Left colon (tissue), 2 donors: ENCODE results near the gene KCNC1. TPM values are rescaled to one million over a fixed set of nuclear protein-coding genes. Genes with fewer than 3 reads are reported as not detected.
A peak's percentile ranks its signal among the peaks of the same experiment; 100 is the strongest.

Experiments
- ATAC-seq: fragments of 200-7000 bp; cut with Tn5 transposase; one replicate; pipeline ENCODE4 v1.9.1; 2020; ENCODE audit warnings: mild to moderate bottlenecking, moderate library complexity
- DNase-seq, 2 donors: peaks; one replicate each; pipeline ENCODE4 v3.0.0-alpha.2; 2020
- intact Hi-C, 2 donors: fragments of 100-400 bp; cut with DNase I in 1 of 2; cut with micrococcal nuclease in 1 of 2; formaldehyde crosslinking; loops; one replicate each; pipeline versions ENCODE4 v1.11.2 to v1.14.0; 2022; cut with DNase I, micrococcal nuclease
- long read RNA-seq: library from polyadenylated mRNA; unstranded; transcript quantifications from one replicate; pipeline ENCODE4 v2.0.0, GENCODE V29; 2021
- total RNA-seq, 2 donors: library from RNA; stranded (reverse); fragmentation: NEBNext Ultra II Directional; extraction: Animal tissue kit (Norgen Biotek cat#: 25700); gene quantifications; one replicate each; pipeline ENCODE4 v1.2.1, GENCODE V29; 2021
- donor health status: DM: no; HTN: no; CAD: no.
- donor health status: DM: yes; HTN: yes; CAD: no.

KCNC1 gene
- total RNA-seq: under 1 TPM; 0.37 to 0.50 TPM
- long read RNA-seq, partial matches to known transcripts: 0 of 4 reads
- long read RNA-seq, other reads (novel, unspliced or antisense): 4 of 4 reads

DNA sequence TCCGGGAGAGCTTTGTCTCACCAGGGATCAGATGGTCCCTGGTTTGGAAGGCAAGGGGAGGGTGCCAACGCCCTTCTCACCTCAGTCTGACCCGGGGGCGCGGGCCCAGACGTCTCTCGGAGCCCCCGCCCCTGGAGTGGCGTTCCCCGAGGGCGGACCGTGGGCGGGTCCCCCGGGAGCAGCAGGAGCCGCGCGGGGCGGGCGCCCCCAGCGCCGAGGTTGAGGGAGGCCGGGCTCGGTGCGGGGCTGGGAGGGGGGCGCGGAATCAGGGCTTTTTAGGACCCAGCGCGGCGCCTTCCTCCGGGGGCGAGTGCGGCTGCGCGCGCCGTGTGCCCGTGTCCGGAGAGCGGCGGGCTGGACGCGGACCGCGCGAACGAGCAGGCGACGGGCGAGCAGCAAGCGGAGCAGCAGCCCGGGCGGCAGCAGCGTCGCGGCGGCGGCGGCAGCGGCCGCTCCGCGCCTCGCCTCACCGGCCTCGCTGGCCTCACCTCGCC lies at the start of gene KCNC1:
Gene KCNC1 (plus strand): TSS at position 364 of the 494 bp plus-strand sequence. CDS start 1,222 bp downstream, outside the sequence.
- intact Hi-C loops: loop anchor here in 1 of 2 donors (10.0 kb wide), 1 partner anchor 250 kb away; no protein-coding TSS in a partner anchor
- ATAC-seq (peak; percentile 44), DNase-seq (peak in 1 of 2 donors; percentile 12)

DNA sequence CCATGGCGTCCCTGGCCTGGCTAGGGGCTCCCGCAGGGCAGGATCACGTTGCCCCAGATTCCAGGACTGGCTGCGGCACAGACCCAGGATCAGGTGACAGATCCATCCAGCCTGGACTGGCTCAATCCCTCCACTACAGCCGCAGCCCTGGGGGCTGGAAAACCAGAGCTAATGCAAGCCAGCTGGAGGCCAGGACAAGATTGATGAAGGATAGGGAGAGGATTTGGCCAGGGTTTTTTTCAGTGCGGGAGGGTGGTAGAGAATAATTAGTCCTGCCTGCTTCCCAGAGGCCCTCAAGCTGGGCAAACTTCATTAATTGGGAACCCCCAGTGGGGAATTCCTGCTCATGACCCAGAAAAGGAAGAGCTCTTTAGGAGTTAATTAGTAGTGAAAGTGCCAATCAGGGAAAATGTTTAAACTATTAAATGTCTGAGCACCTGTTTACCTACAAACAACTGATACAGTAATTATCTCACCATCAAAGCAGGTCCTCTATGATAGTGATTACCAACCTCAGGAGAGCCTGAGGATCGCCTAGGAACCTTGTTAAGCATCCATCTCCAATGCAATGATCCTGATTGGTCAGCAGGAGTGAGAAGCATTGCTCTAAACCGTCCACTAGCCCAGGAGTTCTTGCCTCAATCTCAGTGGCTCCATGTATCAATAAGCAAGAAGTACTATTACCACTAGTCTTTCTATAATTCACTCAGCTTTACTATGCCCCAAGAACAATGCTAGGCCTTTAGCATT lies 48.2 kb upstream of the KCNC1 start:
- ATAC-seq: no peak
- intact Hi-C loops: no loop called here
- DNase-seq: no peak

DNA sequence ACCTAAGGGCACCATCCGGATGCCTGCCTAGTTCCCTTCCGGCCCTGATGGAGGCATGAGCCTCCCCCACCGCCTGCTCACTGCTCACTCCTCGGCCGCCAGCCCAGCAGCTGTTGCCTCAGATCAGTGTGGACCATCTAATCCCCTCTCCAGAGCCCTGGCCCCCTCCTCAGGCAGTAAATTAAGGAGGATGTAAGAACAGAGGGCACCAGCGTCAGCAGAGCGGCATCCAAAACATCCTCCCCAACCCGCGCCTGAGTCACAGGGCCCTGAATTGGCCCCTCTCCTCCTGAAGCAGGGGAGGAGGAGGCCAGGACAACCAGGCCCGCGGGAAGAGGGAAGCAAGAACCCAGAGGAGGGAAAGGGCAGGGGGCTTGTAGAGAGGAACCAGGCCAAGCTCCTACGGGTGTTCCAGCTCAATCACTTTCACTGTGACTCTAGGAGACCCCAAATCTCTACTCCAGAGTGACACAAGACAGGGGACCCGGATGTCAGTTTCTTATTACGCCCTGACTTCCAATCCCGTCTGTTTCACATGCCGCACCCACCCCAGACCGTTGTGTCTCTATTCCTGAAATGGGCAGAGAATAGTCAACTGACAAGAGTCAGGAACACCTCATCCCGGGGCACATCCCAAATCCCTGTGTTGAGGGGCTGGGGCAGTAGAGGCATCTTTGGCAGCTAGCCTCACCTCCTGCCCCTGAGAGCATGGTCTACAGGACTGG lies 46.5 kb upstream of the KCNC1 start:
- intact Hi-C loops: no loop called here
- no peak for ATAC-seq
- no peak for DNase-seq

DNA sequence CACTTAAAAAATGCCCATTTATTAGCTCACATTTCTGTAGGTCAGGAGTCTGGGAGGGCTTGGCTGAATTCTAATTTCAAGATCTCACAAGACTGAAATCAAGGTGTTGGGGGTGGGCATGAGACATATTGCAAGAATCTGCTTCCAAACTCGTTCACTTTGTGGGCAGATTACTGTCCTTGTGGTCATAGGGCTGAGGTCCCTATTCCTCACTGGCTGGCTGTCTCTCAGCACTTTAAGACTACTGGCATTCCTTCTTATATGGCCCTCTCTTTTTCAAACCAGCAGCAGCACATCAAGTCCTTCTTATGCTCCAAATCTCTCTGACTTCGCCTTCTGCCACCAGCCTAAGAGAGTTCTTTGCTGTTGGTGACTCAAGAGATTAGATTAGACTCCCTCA lies 43.0 kb upstream of the KCNC1 start:
- ATAC-seq (no peak), DNase-seq (no peak)
- intact Hi-C loops: no loop called here

DNA sequence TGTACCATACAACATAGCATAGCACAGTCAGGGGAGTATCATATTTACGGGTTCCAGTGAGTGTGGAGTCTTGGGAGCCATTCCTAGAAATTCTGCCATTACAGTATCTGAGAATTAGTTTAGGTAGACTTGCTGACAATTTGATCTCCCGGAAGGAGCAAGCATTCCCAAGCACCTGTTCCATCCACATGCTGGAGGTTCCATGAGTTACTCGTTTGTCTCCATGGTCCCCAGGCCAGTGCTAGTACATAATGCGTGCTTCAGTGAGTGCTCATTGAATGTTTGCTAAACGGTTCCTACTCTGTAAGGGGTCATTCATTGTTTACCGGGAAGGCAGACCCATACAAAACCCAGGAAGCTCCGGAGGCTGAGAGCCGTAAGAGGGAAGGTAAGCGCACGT lies 42.6 kb upstream of the KCNC1 start:
- intact Hi-C loops: no loop called here
- DNase-seq (no peak), ATAC-seq (no peak)

DNA sequence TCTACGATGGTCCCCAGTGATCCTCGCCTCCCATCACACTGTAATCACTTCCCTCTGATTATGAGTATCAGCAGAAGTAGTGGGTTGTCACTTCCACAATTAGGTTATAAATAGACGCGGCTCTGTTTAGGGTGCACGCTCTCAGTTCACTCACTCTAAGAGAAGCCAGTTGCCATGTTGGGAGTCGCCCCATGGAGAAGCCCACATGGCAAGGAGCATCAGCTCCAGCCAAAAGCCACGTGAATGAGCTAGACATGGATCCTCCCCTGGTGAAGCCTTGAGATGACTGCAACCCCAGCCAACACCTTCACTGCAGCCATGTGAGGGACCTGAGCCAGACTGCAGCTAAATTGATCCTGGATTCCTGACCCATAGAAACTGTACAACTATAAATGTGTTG lies 41.6 kb upstream of the KCNC1 start:
- DNase-seq: no peak
- ATAC-seq: no peak
- intact Hi-C loops: no loop called here

DNA sequence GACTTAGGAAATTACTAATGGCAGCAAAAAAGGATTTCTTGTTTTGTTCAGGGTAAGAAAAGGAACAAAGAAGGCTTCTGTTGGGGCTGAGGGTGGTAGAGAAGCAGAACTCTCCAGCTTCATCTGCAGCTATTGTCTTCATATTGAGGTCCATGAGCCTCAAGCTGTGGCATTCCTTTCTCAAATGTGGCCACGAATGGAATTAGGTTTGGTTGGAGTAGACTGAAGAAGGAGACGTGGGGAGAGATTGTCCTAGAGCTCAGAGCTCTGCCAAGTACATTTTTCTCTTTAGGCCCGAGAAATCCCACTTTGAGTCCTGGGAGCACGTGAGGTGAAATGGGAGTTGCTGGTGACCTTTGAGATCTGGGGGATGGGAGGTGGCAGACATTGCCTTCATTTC lies 41.0 kb upstream of the KCNC1 start:
- intact Hi-C loops: no loop called here
- DNase-seq (no peak), ATAC-seq (no peak)

DNA sequence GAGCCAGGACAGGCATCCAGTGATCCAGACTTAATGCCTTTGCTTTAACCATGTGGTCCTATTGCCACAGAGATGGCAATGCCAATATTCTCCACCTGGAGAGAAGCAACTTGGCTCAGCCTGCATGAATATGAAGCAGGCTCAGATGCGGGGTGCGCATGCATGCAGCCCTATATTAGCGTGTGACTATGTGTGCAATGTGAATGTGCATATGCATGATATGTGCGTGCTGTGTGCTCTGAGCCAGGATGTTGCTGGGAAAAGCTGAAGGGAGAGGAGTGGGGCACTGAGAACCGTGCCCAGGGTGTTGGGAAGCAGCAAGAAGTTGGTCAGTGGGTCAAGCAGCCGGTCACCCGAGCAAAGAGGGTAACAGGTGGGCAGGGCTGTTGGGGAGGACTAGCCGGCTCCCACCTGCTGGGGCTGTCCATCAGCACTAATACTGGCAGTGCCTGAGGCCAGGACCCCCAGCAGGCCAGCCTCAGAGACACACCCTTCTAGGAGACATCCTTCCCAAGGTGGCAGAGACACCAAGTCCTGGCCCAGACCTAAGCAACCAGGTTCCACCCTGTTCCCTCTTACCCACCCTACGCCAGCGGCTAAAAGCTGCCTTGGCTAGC lies 40.0 kb upstream of the KCNC1 start:
- DNase-seq: no peak
- no peak for ATAC-seq
- intact Hi-C loops: no loop called here

DNA sequence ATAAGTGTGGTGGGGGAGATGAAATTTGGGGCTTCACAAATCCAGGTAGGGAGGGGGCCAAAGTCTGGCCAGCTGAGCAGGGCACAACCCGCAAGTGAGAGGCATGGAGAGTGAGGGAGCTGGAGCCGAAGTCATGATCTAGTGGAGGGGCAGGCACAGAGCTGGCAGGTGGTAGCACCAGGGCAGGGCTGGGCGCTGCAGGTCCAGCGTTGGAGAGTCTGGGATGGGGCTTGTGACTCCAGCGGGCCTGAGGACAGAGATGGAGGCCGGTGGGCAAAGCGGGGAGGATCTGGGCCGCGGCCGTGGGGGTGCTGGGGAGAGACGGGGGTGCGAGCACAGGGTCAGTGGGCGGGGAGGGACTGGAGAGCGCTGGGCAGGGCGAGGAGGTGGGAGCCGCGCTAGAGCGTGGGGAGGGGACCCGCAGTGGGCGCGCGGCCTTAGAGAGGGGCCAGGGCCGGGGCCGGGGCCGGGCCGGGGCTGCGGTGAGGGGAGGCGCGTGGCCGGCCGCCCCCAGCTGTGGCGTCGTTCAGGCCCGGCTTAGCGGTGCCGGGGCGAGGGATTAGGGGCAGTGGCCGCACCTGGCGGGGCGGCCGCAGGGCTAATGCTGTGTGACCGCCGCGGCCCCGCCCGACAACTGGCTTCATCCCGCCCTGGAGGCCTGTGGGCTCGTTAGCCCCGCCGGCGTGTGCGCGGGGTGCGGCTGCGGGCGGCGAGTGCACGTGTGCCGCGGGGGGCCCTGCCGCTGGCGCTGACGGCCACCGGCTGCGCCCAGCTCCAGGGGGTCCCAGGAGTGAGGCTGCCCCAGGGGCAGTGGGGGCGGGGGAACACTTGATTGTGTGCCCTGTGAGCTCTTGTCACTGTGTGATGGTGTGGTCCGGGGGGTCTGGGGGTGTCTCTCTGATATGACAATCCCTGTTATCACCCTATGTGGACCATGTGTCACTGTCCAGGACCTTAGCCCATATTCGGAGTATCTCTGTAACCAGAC lies 38.8 kb upstream of the KCNC1 start:
- no peak for DNase-seq
- no peak for ATAC-seq
- intact Hi-C loops: no loop called here

DNA sequence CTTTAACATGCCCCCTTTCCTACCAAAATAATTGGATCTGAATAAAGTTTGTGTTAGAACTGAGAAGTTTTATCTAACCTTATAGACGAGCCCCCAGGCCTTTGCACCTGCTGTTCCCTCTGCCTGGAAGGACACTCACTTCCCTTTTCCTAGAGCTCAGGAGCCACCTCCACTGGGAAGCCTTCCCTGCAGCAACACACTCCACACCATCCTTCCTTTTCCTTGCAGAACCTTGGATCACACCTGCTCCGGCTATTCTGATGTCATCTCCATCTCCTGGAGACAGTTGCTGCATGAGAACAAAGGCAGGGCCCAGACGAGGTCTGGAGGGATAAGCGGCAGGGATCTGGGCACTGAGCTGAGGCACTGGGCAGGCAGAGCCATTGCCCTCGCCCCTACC lies 37.8 kb upstream of the KCNC1 start:
- DNase-seq (no peak), ATAC-seq (no peak)
- intact Hi-C loops: no loop called here

DNA sequence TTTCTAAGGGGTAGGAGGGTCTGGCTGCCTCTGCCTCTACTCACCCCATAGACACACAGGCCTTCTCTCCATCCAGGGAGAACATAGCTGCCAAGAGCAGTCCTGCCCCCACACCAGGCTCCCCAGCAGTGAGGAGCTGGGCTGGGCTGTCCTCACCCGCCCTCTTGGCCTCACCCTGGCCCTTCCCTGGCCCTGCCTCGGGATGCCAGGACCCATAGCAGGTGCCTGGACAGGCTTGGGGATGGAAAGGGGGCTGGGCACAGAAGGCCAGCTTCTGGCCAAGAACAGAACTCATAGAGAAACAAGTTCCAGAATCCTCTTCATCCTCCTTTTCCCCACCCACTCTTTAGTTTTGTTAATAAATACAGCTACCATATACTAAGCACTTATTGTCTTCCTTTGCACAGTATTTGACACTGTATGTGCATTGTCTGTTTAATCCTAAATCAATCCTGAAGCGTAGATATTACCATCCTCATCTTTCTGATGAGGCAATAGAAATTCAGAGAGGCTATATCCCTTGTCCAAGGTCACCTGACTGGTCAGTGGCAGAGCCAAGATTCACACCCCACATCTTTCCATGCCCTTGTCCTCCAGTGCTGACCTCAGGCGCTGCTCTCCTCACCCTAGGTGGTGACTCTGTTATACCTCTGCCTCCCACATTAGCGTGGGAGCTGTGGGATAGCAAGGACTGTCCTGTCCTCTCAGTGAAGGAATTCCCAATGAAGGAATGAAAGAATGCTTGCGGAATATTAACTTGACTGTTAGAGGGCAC lies 37.2 kb upstream of the KCNC1 start:
- intact Hi-C loops: no loop called here
- DNase-seq (no peak), ATAC-seq (no peak)

DNA sequence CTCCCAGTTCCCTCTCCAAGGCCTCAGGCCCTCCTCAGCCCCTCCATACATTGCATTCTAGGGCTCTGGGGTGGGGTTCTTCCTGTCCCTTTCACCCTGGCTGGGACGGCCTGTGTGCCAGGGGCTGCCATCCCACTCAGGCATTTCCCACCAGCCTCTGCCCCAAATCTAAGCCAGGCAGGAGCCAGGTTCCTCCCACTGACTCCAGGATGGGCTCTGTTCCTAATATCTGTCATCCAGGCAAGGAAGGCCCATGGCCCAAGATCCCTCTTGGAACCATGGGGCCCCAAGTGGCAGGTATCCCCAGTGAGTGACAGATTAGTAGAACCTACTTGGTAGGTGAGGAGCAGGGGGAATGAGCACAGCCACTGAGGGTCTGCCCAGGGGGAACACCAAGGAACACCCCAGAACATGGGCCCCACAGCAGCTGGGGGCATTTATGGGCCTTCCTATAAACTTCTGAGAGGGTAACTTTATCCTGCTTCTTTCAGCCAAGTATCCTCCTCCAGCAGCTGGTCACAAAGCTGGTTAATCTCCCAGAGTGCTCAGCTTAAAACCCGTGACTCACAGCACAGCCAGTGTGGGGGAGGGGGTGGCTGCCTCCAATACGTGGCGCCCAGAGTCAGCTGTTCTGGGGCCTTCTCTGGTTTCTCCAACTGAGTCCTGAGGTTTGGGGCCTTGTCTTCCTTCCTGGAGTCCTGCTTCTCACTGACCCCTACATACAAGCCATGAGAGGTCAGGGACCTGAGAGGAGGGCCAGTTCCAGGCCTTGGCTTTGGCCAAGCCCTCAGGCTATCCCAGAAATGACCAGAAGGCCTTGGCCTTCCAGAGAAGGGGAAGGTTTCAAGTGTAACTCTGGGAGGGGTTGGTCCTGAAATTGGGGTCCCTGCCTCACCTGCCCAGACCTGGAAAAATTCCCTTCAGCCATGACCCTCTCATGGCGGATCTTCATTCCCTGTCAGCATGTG lies 35.1 kb upstream of the KCNC1 start:
- no peak for DNase-seq
- intact Hi-C loops: no loop called here

DNA sequence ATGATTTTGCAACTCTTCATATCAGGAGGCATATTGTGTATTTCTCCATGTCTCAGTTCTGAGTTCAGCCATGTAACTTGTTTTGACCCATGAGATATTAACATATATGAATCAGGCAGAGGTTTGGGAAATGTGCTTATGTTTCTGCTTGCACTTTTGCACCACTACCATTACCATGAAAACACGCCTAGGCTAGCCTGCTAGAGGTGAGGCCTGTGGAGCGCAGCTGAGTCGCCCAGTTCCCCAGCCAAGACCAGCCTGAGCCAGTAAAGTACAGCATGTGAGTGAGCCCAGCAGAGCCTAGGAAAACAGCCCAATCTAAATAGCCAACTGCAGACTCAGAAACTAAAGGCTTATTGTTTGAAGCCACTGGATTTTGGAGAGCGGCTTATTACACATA lies 33.6 kb upstream of the KCNC1 start:
- DNase-seq: no peak
- no peak for ATAC-seq
- intact Hi-C loops: no loop called here

More for the DNA sequence above, 35.1 kb upstream of the KCNC1 start:
- no peak for ATAC-seq

DNA sequence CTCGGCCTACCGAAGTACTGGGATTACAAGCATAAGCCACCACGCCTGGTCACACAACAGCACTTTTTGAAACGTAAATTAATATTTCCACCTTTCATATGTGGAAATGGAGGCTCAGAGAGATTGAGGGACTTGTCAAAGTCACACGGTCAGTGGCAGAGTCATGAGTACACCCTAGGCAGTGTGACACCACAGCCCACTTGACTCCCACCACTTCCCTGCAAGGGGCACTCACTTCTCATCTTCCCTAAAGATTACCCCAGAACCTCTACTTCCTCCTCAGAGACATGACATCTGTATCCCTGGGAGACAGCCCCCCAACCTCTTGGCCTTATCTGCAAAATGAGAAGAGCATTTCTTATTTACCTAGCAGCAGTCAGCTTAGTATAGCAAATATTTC lies 31.7 kb upstream of the KCNC1 start:
- no peak for ATAC-seq
- intact Hi-C loops: no loop called here
- no peak for DNase-seq

DNA sequence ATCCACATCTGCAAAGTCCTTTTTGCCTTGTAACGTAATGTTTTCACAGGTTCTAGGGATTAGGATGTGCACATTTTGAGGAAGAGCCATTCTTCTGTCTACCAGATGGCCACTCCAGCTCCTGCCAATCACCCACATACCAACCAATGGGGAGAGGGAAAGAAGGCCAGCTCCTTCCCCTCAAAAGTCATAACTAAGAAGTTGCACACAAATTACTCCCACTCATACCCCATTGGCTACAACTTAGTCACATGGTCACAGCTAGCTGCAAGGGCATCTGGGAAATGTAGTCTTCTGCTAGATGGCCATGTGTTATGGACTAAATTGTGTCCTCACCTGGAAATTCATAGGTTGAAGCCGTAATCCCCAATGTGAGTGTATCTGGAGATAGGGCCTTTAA lies 30.6 kb upstream of the KCNC1 start:
- intact Hi-C loops: no loop called here
- ATAC-seq: no peak

DNA sequence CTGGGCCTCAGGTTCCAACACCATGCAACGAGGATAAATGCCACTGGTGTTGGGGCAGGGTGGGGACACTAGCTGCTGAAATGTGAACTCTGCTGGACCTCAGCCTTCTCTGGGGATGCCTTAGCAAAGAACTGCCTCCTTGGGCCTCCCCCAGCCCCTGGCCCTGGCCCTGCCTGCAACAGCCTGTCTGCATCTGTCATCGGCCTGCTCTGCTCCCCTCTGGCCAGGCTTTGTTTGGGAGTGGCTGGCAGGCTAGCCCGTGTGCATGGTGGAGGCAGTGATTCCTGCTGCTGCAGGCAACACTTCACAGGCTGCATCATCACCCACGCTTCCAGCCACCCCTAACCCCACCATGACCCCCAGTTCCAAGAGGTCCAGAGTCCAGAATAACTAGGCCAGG lies 26.8 kb upstream of the KCNC1 start:
- ATAC-seq (no peak), DNase-seq (no peak)
- intact Hi-C loops: no loop called here

More for the DNA sequence above, 30.6 kb upstream of the KCNC1 start:
- DNase-seq: no peak

DNA sequence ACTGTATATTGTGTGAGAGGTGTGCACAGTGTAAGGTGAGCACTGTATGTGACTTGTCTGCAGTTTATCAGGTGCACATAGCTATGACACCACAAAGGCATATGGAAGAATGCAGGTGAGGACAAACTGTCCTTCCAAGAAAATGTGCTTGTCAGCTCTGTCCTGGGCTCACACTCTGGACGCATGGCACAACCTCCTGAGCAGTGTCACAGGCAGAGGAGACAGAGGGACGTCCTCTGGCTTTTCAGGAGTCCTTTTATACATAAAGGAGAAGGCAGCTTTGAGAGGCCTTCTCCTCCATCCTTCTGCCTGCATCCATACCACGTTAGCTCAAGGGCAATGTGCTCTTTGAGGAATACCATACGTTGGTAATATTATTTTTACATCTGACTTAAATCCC lies 22.7 kb upstream of the KCNC1 start:
- intact Hi-C loops: no loop called here
- ATAC-seq (no peak), DNase-seq (no peak)
